GM12891 (cell line): ENCODE measurements around the gene NDEL1.

Experiments
- POLR2A ChIP-seq: IDR thresholded peaks from 2 replicates; pipeline ENCODE4 v1.6.1; 2011; ENCODE audit warnings: low read depth, low read length, control low read depth
- POLR2AphosphoS5 ChIP-seq: IDR thresholded peaks from 2 replicates; pipeline ENCODE4 v1.6.1; 2011; ENCODE audit warnings: low read depth, low read length, control low read depth
- POU2F2 ChIP-seq: IDR thresholded peaks from 2 replicates; pipeline ENCODE4 v1.6.1; 2011; ENCODE audit warnings: low read depth, mild to moderate bottlenecking, control low read depth, low read length, moderate library complexity

- TF ChIP-seq POLR2A (no peak), POU2F2 (no peak), POLR2AphosphoS5 (no peak)
Observed at GRCh38 chr17:8442310-8442709, 6.6 kb downstream of the NDEL1 start.
